GM23248 (cell line): ENCODE data around the gene ANKRD31. TPM values are rescaled to one million over a fixed set of nuclear protein-coding genes. Genes with fewer than 3 reads are reported as not detected.

Experiments used
- DNase-seq: peaks from one replicate; pipeline ENCODE4 v3.0.0-alpha.2; 2015
- H2AFZ ChIP-seq: fragments of 200-600 bp; sonication (generic); 2 replicates; pipeline ENCODE4 v1.6.1; 2016; ENCODE audit warnings: antibody characterized with exemption
- H3F3A ChIP-seq: fragments of 200-600 bp; sonication (generic); 2 replicates; pipeline ENCODE4 v1.6.1; 2016; ENCODE audit warnings: mild to moderate bottlenecking, antibody characterized with exemption, mixed run types; ENCODE audit not compliant: insufficient read depth
- H3K27ac ChIP-seq: fragments of 200-600 bp; sonication (generic); 2 replicates; pipeline ENCODE4 v1.5.1; 2016; ENCODE audit warnings: mild to moderate bottlenecking
- H3K27me3 ChIP-seq: fragments of 200-600 bp; sonication (generic); replicated peaks from 2 replicates; pipeline ENCODE4 v1.6.1; 2016; ENCODE audit warnings: mild to moderate bottlenecking; ENCODE audit not compliant: insufficient read depth
- H3K36me3 ChIP-seq: fragments of 200-600 bp; sonication (generic); 2 replicates; pipeline ENCODE4 v1.6.1; 2016; ENCODE audit warnings: low read depth, mild to moderate bottlenecking
- H3K4me1 ChIP-seq: fragments of 200-600 bp; sonication (generic); 2 replicates; pipeline ENCODE4 v1.6.1; 2016; ENCODE audit warnings: mild to moderate bottlenecking; ENCODE audit not compliant: insufficient read depth
- H3K4me2 ChIP-seq: fragments of 200-600 bp; sonication (generic); one replicate; pipeline ENCODE4 v1.6.1; 2016; ENCODE audit warnings: mild to moderate bottlenecking; ENCODE audit not compliant: unreplicated experiment
- H3K4me3 ChIP-seq: fragments of 200-600 bp; sonication (generic); 2 replicates; pipeline ENCODE4 v1.5.1; 2016; ENCODE audit warnings: mild to moderate bottlenecking
- H3K79me2 ChIP-seq: fragments of 200-600 bp; sonication (generic); 2 replicates; pipeline ENCODE4 v1.6.1; 2016; ENCODE audit warnings: mild to moderate bottlenecking; ENCODE audit not compliant: insufficient read depth
- H3K9ac ChIP-seq: fragments of 200-600 bp; sonication (generic); 2 replicates; pipeline ENCODE4 v1.6.1; 2016; ENCODE audit warnings: mild to moderate bottlenecking
- H3K9me2 ChIP-seq: fragments of 200-600 bp; sonication (generic); 2 replicates; pipeline ENCODE4 v1.6.1; 2016; ENCODE audit warnings: mixed run types, mild to moderate bottlenecking, moderate library complexity; ENCODE audit not compliant: insufficient read depth
- H3K9me3 ChIP-seq: fragments of 200-600 bp; sonication (generic); one replicate; pipeline ENCODE4 v1.6.1; 2017; ENCODE audit warnings: low read depth
- H4K20me1 ChIP-seq: fragments of 200-600 bp; sonication (generic); 2 replicates; pipeline ENCODE4 v1.6.0; 2016; ENCODE audit not compliant: insufficient read depth
- EZH2 ChIP-seq: fragments of 200-600 bp; sonication (generic); IDR thresholded peaks from 2 replicates; pipeline ENCODE4 v1.6.1; 2018; ENCODE audit warnings: antibody characterized with exemption, mild to moderate bottlenecking; ENCODE audit not compliant: insufficient read depth, poor library complexity, severe bottlenecking
- EZH2phosphoT487 ChIP-seq: fragments of 200-600 bp; sonication (generic); IDR thresholded peaks from 2 replicates; pipeline ENCODE4 v1.6.1; 2018; ENCODE audit warnings: antibody characterized with exemption, moderate library complexity, mild to moderate bottlenecking, low read depth; ENCODE audit not compliant: insufficient read depth
- WGBS, 2 experiments: methylation state at CpG; one replicate each; pipeline ENCODE4 v1.1.6; 2015 to 2017; ENCODE audit warnings: low lambda C conversion rate in 2 of 2, low coverage in 1 of 2; ENCODE audit errors: missing lambda C conversion rate in 2 of 2; 5-methylcytosine and 5-hydroxymethylcytosine counted together
- in situ Hi-C: fragments of 300-500 bp; cut with MboI; formaldehyde crosslinking; loops from 2 replicates; pipeline ENCODE4 v1.15.0; 2020
- polyA plus RNA-seq: library from polyadenylated mRNA; unstranded; fragments of >200 nt; fragmentation: Nextera tagmentation; extraction: Ambion mirVana; gene quantifications from 2 replicates; pipeline ENCODE4 v1.2.1, GENCODE V29; 2016
- total RNA-seq: library from RNA; depleted of rRNA; stranded (reverse); fragments of >200 nt; shearing (Covaris generic); gene quantifications from 2 replicates; pipeline ENCODE4 v1.2.3, GENCODE V29; 2014

Gene ANKRD31
- total and polyA plus RNA-seq, 2 experiments from 2014 or later, result not detected

- H3K4me1 ChIP-seq, result peaks cover 11% of the 10 kb centered on the region; the same call in 1 of the 2 replicates
- H3K4me2 ChIP-seq, result no peak overlapping the region
- in situ Hi-C loops, result no loop called here
- no peaks in the 10 kb centered on the region; the same call in 1 of the 2 replicates for H3K36me3 ChIP-seq
- no peak overlapping the region for H3K9ac ChIP-seq
- no peaks in the 10 kb centered on the region for H3K9me3 ChIP-seq
- 0 out of 2 replicates have a peak, but pooled peaks cover 3% of the 10 kb centered on the region for H3K9me2 ChIP-seq
- no peaks in the 10 kb centered on the region for H3K27me3 ChIP-seq
- no peak overlapping the region for H3K4me3 ChIP-seq
- no peak overlapping the region for H2AFZ ChIP-seq
- TF ChIP-seq EZH2 (no peak), EZH2phosphoT487 (no peak)
- no peaks in the 10 kb centered on the region for H4K20me1 ChIP-seq
- no peak overlapping the region for H3K27ac ChIP-seq
- no peak for DNase-seq
- H3F3A ChIP-seq, result no peaks in the 10 kb centered on the region; the same call in 1 of the 2 replicates
- WGBS, 2 experiments, result 86 to 88% methylated on average over 7 of the region's 7 CpGs
- H3K79me2 ChIP-seq, result no peaks in the 10 kb centered on the region
These were observed 192.9 kb downstream of the ANKRD31 start for GRCh38 chr5:75043633-75044264.

- no peaks in the 10 kb centered on the region for H3K79me2 ChIP-seq
- in situ Hi-C loops, result no loop called here
These were observed 194.2 kb downstream of the ANKRD31 start for GRCh38 chr5:75042522-75042921.

GRCh38 chr5:75040973-75041372 lies 195.7 kb downstream of the ANKRD31 start:
- Histone ChIP-seq H3K27me3 (no peaks in the 10 kb centered on the region), H3K4me1 (peaks cover 16% of the 10 kb centered on the region), H4K20me1 (no peaks in the 10 kb centered on the region), H3K4me2 (no peak overlapping the region), H3K4me3 (no peak overlapping the region), H3K79me2 (no peaks in the 10 kb centered on the region), H3K9me2 (0 out of 2 replicates have a peak, but pooled peaks cover 3% of the 10 kb centered on the region), H3K36me3 (no peaks in the 10 kb centered on the region; the same call in 1 of the 2 replicates), H2AFZ (no peak overlapping the region), H3K9ac (no peak overlapping the region), H3K9me3 (no peaks in the 10 kb centered on the region), H3K27ac (no peak overlapping the region), H3F3A (peaks cover 17% of the 10 kb centered on the region)
- peak; percentile 42 for DNase-seq
- in situ Hi-C loops, result no loop called here
- no peak for TF ChIP-seq EZH2phosphoT487
- no peak for TF ChIP-seq EZH2
- WGBS, 2 experiments, result 92 to 94% methylated on average over 4 of the region's 4 CpGs

More at GRCh38 chr5:75042522-75042921, 194.2 kb downstream of the ANKRD31 start:
- H3K27ac ChIP-seq, result no peak overlapping the region
- H3F3A ChIP-seq, result peaks cover 4% of the 10 kb centered on the region; the same call in 1 of the 2 replicates
- no peaks in the 10 kb centered on the region for H3K27me3 ChIP-seq
- peaks cover 11% of the 10 kb centered on the region; the same call in 1 of the 2 replicates for H3K4me1 ChIP-seq
- TF ChIP-seq EZH2phosphoT487 (no peak), EZH2 (no peak)
- no peak overlapping the region for H3K4me2 ChIP-seq
- H3K36me3 ChIP-seq, result no peaks in the 10 kb centered on the region; the same call in 1 of the 2 replicates
- H3K4me3 ChIP-seq, result no peak overlapping the region
- no peaks in the 10 kb centered on the region for H3K9me3 ChIP-seq
- no peak for DNase-seq
- H2AFZ ChIP-seq, result no peak overlapping the region
- 0 out of 2 replicates have a peak, but pooled peaks cover 3% of the 10 kb centered on the region for H3K9me2 ChIP-seq
- no peak overlapping the region for H3K9ac ChIP-seq
- H4K20me1 ChIP-seq, result no peaks in the 10 kb centered on the region
- WGBS, 2 experiments, result 53 to 73% methylated on average over 1 of the region's 1 CpG

GRCh38 chr5:75037106-75037505 lies 199.6 kb downstream of the ANKRD31 start:
- Histone ChIP-seq H3K27me3 (no peaks in the 10 kb centered on the region), H3K9me3 (no peaks in the 10 kb centered on the region), H3K4me3 (no peak overlapping the region), H4K20me1 (no peaks in the 10 kb centered on the region), H3K36me3 (no peaks in the 10 kb centered on the region), H2AFZ (no peak overlapping the region), H3K79me2 (no peaks in the 10 kb centered on the region), H3F3A (peaks cover 18% of the 10 kb centered on the region), H3K4me1 (peaks cover 16% of the 10 kb centered on the region), H3K9ac (no peak overlapping the region), H3K4me2 (no peak overlapping the region), H3K27ac (no peak overlapping the region), H3K9me2 (0 out of 2 replicates have a peak, but pooled peaks cover under 1% of the 10 kb centered on the region)
- in situ Hi-C loops, result no loop called here
- TF ChIP-seq EZH2phosphoT487 (no peak), EZH2 (no peak)
- DNase-seq, result peak; percentile 93
- 46 to 48% methylated on average over 4 of the region's 4 CpGs for WGBS, 2 experiments
